Neural cell (in vitro differentiated cells): Measurements from ENCODE around the gene DNAJC18. TPM values are rescaled to one million over a fixed set of nuclear protein-coding genes. Genes with fewer than 3 reads are reported as not detected.
"Not testable (repeated sequence)": the region's sequence is repeated elsewhere in the genome, so short reads cannot be mapped to it uniquely, and the experiment has no call there.

ENCODE experiments used
- H2AFZ ChIP-seq: fragments of 200-600, 300-800 bp; sonication (generic), shearing (Covaris generic); 2 replicates; pipeline ENCODE4 v1.6.0; 2014; ENCODE audit warnings: low read depth, mild to moderate bottlenecking, antibody characterized with exemption, low read length, moderate library complexity
- H3F3A ChIP-seq: fragments of 200-600 bp; shearing (Covaris generic); 2 replicates; pipeline ENCODE4 v1.6.1; 2016; ENCODE audit warnings: mild to moderate bottlenecking, moderate library complexity, mixed read lengths, antibody characterized with exemption, low read length; ENCODE audit not compliant: insufficient read depth, poor library complexity, severe bottlenecking
- H3K27ac ChIP-seq: fragments of 200-600, 300-800 bp; sonication (generic), shearing (Covaris generic); 2 replicates; pipeline ENCODE4 v1.5.1; 2014; ENCODE audit warnings: mild to moderate bottlenecking, low read length, moderate library complexity
- H3K27me3 ChIP-seq: fragments of 300-800, 200-600 bp; sonication (generic), shearing (Covaris generic); 2 replicates; pipeline ENCODE4 v1.6.0; 2014; ENCODE audit warnings: mild to moderate bottlenecking, low read depth, low read length, moderate library complexity; ENCODE audit not compliant: insufficient read depth
- H3K36me3 ChIP-seq: fragments of 300-800, 200-600 bp; sonication (generic), shearing (Covaris generic); 2 replicates; pipeline ENCODE4 v1.5.1; 2014; ENCODE audit warnings: mild to moderate bottlenecking, antibody characterized with exemption, low read length, moderate library complexity; ENCODE audit not compliant: insufficient read depth
- H3K4me2 ChIP-seq: fragments of 300-800, 200-600 bp; sonication (generic), shearing (Covaris generic); 2 replicates; pipeline ENCODE4 v1.6.0; 2014; ENCODE audit warnings: mild to moderate bottlenecking, low read length
- H3K4me3 ChIP-seq: fragments of 300-800, 200-600 bp; sonication (generic), shearing (Covaris generic); 2 replicates; pipeline ENCODE4 v1.5.1; 2014; ENCODE audit warnings: mild to moderate bottlenecking, low read length, moderate library complexity
- H3K79me2 ChIP-seq: fragments of 200-600 bp; shearing (Covaris generic); replicated peaks from 2 replicates; pipeline ENCODE4 v1.6.0; 2014; ENCODE audit warnings: mild to moderate bottlenecking, low read length, moderate library complexity; ENCODE audit not compliant: insufficient read depth
- H3K9ac ChIP-seq: fragments of 300-800, 200-600 bp; sonication (generic), shearing (Covaris generic); 2 replicates; pipeline ENCODE4 v1.6.1; 2016; ENCODE audit warnings: mild to moderate bottlenecking, low read length, mixed read lengths
- H3K9me2 ChIP-seq: fragments of 200-600 bp; shearing (Covaris generic); 2 replicates; pipeline ENCODE4 v1.6.1; 2016; ENCODE audit warnings: mild to moderate bottlenecking, low read length, mixed read lengths; ENCODE audit not compliant: insufficient read depth
- H3K9me3 ChIP-seq: fragments of 200-600, 300-800 bp; sonication (generic), shearing (Covaris generic); 2 replicates; pipeline ENCODE4 v1.6.1; 2016; ENCODE audit warnings: mild to moderate bottlenecking, mixed run types, low read length, moderate library complexity, mixed read lengths
- H4K20me1 ChIP-seq: fragments of 200-600 bp; shearing (Covaris generic); 2 replicates; pipeline ENCODE4 v1.6.1; 2016; ENCODE audit warnings: mild to moderate bottlenecking, mixed run types; ENCODE audit not compliant: insufficient read depth
- CTCF ChIP-seq: fragments of 450-650 bp; IDR thresholded peaks from 2 replicates; pipeline ENCODE4 v1.5.1; 2014; ENCODE audit warnings: antibody characterized with exemption, mild to moderate bottlenecking, moderate library complexity; ENCODE audit not compliant: poor library complexity, severe bottlenecking
- EP300 ChIP-seq: fragments of 450-650 bp; conservative IDR thresholded peaks from 2 replicates; pipeline ENCODE4 v1.6.1; 2014; ENCODE audit warnings: antibody characterized with exemption, mild to moderate bottlenecking, moderate library complexity; ENCODE audit not compliant: poor library complexity, severe bottlenecking
- EZH2 ChIP-seq: fragments of 200-600, 300-800 bp; shearing (Covaris generic), sonication (generic); IDR thresholded peaks from 2 replicates; pipeline ENCODE4 v1.6.1; 2014; ENCODE audit warnings: antibody characterized with exemption, low read length, borderline replicate concordance, mild to moderate bottlenecking; ENCODE audit not compliant: insufficient read depth, poor library complexity, severe bottlenecking
- MXI1 ChIP-seq: fragments of 450-650 bp; conservative IDR thresholded peaks from 2 replicates; pipeline ENCODE4 v1.6.1; 2014; ENCODE audit warnings: antibody characterized with exemption, mild to moderate bottlenecking; ENCODE audit not compliant: poor library complexity, severe bottlenecking
- POLR2AphosphoS5 ChIP-seq: IDR thresholded peaks from 2 replicates; pipeline ENCODE4 v1.6.1; 2012
- RAD21 ChIP-seq: fragments of 450-650 bp; conservative IDR thresholded peaks from 2 replicates; pipeline ENCODE4 v1.6.1; 2014; ENCODE audit warnings: antibody characterized with exemption, mild to moderate bottlenecking, moderate library complexity
- REST ChIP-seq: IDR thresholded peaks from 2 replicates; pipeline ENCODE4 v1.6.1; 2012; ENCODE audit warnings: borderline replicate concordance
- SMC3 ChIP-seq: fragments of 450-650 bp; conservative IDR thresholded peaks from 2 replicates; pipeline ENCODE4 v1.6.1; 2014; ENCODE audit warnings: antibody characterized with exemption, mild to moderate bottlenecking, moderate library complexity; ENCODE audit not compliant: poor library complexity
- TAF1 ChIP-seq: IDR thresholded peaks from 2 replicates; pipeline ENCODE4 v1.6.1; 2012; ENCODE audit warnings: low read depth
- polyA plus RNA-seq: library from polyadenylated mRNA; depleted of rRNA; stranded (reverse); fragments of >200 nt; gene quantifications from 2 replicates; pipeline ENCODE4 v1.2.3, GENCODE V29; 2014

The DNAJC18 gene
- polyA plus RNA-seq, 1 donor from 2014 or later: 44.4 TPM

GRCh38 chr5:139410121-139410992, 29.0 kb downstream of the DNAJC18 start:
- no peak overlapping the region for H3K4me3 ChIP-seq
- H3K9me3 ChIP-seq: no peaks in the 10 kb centered on the region
- H3K27me3 ChIP-seq: no peaks in the 10 kb centered on the region
- H3F3A ChIP-seq: no peaks in the 10 kb centered on the region
- H2AFZ ChIP-seq: no peak overlapping the region
- H3K27ac ChIP-seq: no peak overlapping the region
- TF ChIP-seq REST (no peak), RAD21 (no peak), EP300 (no peak), CTCF (no peak), POLR2AphosphoS5 (no peak), TAF1 (no peak), SMC3 (no peak), MXI1 (no peak), EZH2 (no peak)
- H3K36me3 ChIP-seq: no peaks in the 10 kb centered on the region
- no peaks in the 10 kb centered on the region for H3K79me2 ChIP-seq
- H3K9me2 ChIP-seq: no peaks in the 10 kb centered on the region
- no peak overlapping the region for H3K9ac ChIP-seq
- H3K4me2 ChIP-seq: no peak overlapping the region
- H4K20me1 ChIP-seq: no peaks in the 10 kb centered on the region

GRCh38 chr5:139409116-139409515, 30.2 kb downstream of the DNAJC18 start:
- not testable (repeated sequence) for H3K9me2 ChIP-seq, H3K27ac ChIP-seq, H3K27me3 ChIP-seq, H2AFZ ChIP-seq, H3K4me3 ChIP-seq, H4K20me1 ChIP-seq, H3K36me3 ChIP-seq, H3K9me3 ChIP-seq, H3K79me2 ChIP-seq, H3K9ac ChIP-seq, H3F3A ChIP-seq, H3K4me2 ChIP-seq
